HG03097 (cell line): ENCODE measurements around the gene ZCCHC17.
"Not testable (repeated sequence)": the region's sequence is repeated elsewhere in the genome, so short reads cannot be mapped to it uniquely, and the experiment has no call there.

Experiments
- ATAC-seq: cut with Tn5 transposase; IDR thresholded peaks from one replicate; pipeline ENCODE4 v1.9.1; 2021; ENCODE audit not compliant: unreplicated experiment, low FRiP score

ZCCHC17 gene

GRCh38 chr1:31296486-31297276, at the start of gene ZCCHC17, which contains the start of gene SNRNP40:
TSS of gene ZCCHC17 (plus strand) at chr1:31297032. CDS start at chr1:31310099, 13,067 bp downstream.
TSS of gene SNRNP40 (minus strand) at chr1:31296788. CDS start at chr1:31296751, 37 bp downstream.
- ATAC-seq = peak; percentile 90

GRCh38 chr1:31248276-31248675, 48.6 kb upstream of the ZCCHC17 start:
- ATAC-seq = no peak

- ATAC-seq = no peak
These were observed 47.0 kb upstream of the ZCCHC17 start for GRCh38 chr1:31249854-31250253.

- ATAC-seq = no peak
These were observed 39.6 kb upstream of the ZCCHC17 start for GRCh38 chr1:31257213-31257612.

- no peak for ATAC-seq
These were observed 38.3 kb upstream of the ZCCHC17 start for GRCh38 chr1:31258581-31258980.

GRCh38 chr1:31259746-31260145, 37.1 kb upstream of the ZCCHC17 start:
- ATAC-seq = no peak

GRCh38 chr1:31261916-31262315, 34.9 kb upstream of the ZCCHC17 start:
- ATAC-seq = no peak

- ATAC-seq = not testable (repeated sequence)
These were observed 34.4 kb upstream of the ZCCHC17 start for GRCh38 chr1:31262393-31262792.

GRCh38 chr1:31263408-31263807, 33.4 kb upstream of the ZCCHC17 start:
- ATAC-seq = no peak

GRCh38 chr1:31264790-31265386, 31.9 kb upstream of the ZCCHC17 start:
- no peak for ATAC-seq

GRCh38 chr1:31266547-31266946, 30.3 kb upstream of the ZCCHC17 start:
- ATAC-seq = no peak

GRCh38 chr1:31272369-31272768, 24.5 kb upstream of the ZCCHC17 start:
- no peak for ATAC-seq

- no peak for ATAC-seq
These were observed 23.2 kb upstream of the ZCCHC17 start for GRCh38 chr1:31273619-31274018.

- not testable (repeated sequence) for ATAC-seq
These were observed 14.4 kb upstream of the ZCCHC17 start for GRCh38 chr1:31282426-31282825.

- not testable (repeated sequence) for ATAC-seq
These were observed 9.0 kb upstream of the ZCCHC17 start for GRCh38 chr1:31287791-31288190.

- no peak for ATAC-seq
These were observed 7.8 kb upstream of the ZCCHC17 start for GRCh38 chr1:31289021-31289420.

- ATAC-seq = no peak
These were observed 852 bp upstream of the ZCCHC17 start for GRCh38 chr1:31295874-31296485.

GRCh38 chr1:31297277-31298247, 730 bp downstream of the ZCCHC17 start:
- peak; percentile 7 for ATAC-seq

GRCh38 chr1:31299365-31299764, 2.5 kb downstream of the ZCCHC17 start:
- no peak for ATAC-seq

- no peak for ATAC-seq
These were observed 3.4 kb downstream of the ZCCHC17 start for GRCh38 chr1:31300193-31300592.
